Uterus (tissue), 2 donors: ENCODE data around the gene ACAP2.

Experiments
- CTCF ChIP-seq, 4 experiments: fragments of 200-600 bp in 2 of 4; fragments of 450-650 bp in 2 of 4; sonication (generic) in 2 of 4; IDR thresholded peaks; one replicate each; pipeline ENCODE4 v1.5.1; 2016 to 2019; ENCODE audit warnings: antibody characterized with exemption in 4 of 4, mild to moderate bottlenecking in 2 of 4, moderate library complexity in 1 of 4
- POLR2A ChIP-seq, 2 donors: fragments of 450-650 bp; IDR thresholded peaks; one replicate each; pipeline ENCODE4 v1.6.1; 2016; ENCODE audit warnings: antibody characterized with exemption in 2 of 2, mild to moderate bottlenecking in 1 of 2, moderate library complexity in 1 of 2

GRCh38 chr3:195395208-195395816 is 47.5 kb downstream of the ACAP2 start:
- TF ChIP-seq CTCF (IDR thresholded peaks at IDR 0.05) (no peak), POLR2A (IDR thresholded peaks at IDR 0.05) (no peak)
